ENCODE measurements around the gene IER3.

IER3 gene, protein sequence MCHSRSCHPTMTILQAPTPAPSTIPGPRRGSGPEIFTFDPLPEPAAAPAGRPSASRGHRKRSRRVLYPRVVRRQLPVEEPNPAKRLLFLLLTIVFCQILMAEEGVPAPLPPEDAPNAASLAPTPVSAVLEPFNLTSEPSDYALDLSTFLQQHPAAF
- 29.1 reads per million, percentile 55 among the genes with 10 or more reads in this experiment for total RNA-seq

DNA sequence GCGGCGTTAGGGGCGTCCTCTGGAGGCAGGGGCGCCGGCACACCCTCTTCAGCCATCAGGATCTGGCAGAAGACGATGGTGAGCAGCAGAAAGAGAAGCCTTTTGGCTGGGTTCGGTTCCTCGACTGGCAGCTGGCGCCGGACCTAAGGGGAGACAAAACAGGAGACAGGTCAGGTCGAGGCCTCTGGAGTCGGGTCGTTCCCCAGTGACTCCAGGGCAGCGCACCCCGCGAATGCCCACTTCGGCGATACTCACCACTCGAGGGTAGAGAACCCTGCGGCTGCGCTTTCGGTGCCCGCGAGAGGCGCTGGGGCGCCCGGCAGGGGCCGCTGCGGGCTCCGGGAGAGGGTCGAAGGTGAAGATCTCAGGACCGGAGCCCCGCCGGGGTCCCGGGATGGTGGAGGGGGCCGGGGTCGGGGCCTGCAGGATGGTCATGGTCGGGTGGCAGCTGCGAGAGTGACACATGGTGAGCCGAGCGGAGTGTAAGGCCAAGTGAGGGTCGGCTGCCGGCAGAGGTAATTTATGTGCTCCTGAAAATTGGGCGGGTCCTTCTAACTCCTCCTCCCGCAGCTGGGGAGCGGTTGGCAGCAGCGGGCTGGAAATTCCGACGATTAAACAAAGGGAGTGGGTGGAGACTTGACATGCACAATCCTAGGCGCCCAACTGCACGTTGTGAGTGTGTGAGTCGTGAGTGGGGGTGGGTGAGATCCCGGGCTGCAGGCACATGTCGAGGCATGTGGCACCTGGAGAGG is at the start of gene IER3:
IER3 (minus strand) TSS at position 494 of the 752 bp plus-strand sequence; CDS start at position 465, 29 bp downstream.
- peak; percentile 54 for DNase-seq

DNA sequence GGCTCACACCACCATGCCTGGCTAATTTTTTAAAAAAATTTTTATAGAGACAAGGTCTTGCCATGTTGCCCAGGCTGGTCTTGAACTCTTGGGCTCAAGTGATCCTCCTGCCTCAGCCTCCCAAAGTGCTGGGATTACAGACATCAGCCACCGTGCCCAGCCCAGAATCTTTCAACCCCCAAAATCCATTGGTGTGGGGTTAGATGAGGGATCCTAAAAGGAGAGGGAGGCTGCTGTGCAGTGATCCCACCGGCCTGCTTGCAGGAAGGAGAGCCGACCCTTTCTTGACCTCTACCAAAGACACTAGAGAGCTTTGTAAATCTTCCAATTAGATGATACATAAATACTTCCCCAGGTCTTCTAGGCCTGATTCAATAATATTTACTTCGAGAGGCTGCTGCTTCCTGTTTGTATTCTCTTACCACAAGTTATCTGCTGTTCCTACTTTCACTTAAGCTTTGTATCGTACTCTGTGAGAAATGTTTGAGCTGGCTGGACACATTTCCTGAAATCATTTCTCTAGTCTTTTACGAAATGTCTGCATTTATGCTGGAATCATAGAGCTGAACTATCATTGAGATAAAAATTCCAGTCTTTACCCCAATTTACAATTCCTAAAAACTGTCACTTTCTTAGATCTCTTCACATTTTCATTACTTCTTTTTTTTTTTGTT is 49.3 kb upstream of the IER3 start:
- no peak for DNase-seq

DNA sequence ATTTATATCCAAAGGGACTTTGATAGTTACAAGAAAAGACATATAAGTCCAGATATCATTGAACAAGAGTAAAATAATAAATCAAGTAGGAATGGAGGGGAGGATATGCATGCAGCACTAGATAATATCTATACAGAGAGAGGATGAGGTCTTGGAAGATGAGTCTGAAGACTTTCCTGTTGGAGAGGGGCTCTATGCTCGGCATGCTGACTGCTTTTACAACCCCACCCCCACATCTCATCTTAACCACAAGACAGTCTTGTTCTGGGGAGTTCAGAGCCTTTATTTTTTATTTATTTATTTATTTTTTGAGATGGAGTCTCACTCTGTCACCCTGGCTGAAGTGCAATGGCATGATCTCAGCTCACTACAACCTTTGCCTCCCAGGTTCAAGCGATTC is 48.4 kb upstream of the IER3 start:
- no peak for DNase-seq

DNA sequence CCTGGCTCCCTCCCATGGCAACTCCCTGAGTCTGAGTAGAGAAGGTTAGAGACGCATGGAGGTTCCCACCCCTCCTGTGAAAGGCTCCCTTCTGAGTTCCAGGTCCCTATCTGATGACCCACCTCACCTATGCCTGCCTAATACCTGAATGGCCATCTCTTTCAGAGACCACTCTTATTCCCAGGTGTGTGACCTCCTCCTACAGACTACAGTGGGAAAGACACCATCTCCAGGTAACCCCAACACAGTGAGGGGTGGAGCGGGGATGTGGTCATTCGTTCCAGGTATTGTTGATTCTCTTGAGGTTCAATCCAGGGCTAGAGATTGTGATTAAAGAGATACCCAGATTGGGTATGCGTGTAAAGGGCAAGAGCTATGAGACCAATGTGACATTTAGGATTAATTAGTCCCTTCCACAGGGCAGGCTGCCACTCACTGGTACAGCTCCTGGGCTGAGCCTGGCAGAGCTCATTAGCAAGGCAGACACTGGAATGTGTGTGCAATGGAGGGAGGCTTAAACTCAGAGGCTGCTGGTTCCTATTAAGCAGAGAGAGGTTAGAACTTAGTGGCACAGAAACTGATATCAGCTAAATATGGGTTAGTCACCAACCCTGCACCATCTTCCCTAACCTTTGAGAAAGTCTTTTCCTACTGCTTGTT is 46.5 kb upstream of the IER3 start:
- DNase-seq = no peak

DNA sequence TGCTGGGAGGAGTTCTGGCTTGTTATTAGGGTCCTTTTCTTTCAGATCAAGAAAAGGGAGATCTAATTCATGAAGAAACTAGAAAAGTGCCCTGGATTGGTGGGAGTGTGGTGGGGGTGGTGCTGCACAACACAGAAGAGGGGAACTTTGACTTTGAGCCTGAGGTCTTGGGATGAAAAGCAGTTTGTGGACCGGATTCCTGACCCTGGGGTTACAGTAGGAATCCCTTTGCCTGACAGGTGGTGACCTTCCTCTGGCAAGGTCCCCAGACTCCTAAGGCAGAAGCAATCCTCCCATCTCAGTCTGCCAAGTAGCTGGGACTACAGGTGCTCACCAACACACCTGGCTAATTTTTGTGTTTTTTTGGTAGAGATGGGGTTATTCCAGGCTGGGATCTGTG is 45.3 kb upstream of the IER3 start:
- no peak for DNase-seq

DNA sequence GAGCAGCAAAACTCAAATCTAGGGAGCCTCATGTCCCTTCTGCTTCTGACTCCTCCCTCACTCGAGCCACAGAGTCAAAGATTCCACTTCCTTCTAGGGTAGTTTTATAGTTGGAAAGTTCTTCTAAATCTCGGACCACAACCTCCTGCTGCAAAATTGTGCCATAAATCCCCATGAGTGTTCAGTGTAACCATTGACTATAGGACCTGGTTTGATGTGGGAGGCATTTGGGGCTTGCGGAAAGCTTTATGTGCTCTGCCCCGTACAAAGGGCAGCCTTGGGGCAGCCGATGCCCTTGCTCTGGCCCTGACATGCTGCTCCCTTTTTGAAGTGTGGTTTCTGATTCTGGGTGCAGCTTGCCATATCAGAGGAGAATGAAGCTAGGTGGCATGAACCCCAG is 43.6 kb upstream of the IER3 start:
- DNase-seq = no peak

DNA sequence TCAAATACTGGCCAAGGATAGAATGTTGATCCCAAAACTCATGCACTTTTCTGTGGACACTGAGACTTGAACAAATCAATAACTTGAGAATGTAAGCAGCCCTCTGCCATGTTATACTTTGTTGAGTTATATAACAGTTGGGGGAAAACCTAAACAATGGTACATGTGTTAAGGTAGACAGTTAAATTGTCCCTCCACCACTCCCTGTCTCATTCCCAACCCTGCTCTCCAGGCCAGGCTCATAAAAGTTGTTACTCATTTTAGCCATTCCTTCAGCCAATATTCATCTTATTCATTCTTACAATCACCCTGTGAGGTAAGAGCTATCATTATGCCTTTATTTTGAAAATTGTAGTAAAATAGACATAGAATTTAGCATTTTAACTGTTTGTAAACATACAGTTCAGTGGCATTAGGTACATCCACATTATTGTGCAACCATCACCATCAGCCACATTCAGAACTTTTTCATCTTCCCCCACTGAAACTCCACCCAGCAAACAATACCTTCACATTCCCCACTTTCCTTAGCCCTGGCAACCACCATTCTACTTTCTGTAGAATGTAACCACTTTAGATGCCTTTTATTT is 38.2 kb upstream of the IER3 start:
- DNase-seq = no peak

DNA sequence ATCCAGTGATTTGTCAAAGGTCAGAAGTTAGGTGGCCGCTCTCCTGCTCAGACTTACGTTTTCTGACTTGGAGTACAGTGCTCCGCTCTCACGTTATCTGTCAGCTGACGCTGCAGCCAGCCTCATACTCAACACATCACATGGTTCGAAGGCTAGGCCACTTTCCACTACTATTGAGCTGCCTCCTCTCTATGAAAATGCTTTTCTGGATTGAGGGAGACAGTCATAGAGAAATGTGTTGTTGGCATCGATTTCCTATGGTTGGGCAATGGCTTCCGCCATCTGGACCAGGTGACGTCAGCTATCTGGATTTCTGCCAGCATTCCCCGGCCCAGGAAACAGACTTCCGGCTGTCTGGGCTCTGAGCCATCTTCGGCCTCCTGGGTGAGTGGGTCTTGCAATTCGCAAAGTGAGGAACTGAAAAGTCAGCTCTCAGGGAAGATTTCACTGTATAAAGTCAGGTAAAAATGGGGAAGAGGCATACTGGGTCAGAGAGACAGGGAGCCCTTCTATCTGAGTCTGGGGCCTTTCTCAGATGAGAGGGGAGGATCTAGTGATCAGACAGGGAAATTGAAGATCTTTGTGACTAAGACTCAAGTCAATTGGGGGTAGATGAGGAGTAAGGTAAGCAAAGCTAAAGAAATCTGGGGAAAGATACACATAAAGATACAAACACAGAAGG is 37.5 kb upstream of the IER3 start:
- no peak for DNase-seq

DNA sequence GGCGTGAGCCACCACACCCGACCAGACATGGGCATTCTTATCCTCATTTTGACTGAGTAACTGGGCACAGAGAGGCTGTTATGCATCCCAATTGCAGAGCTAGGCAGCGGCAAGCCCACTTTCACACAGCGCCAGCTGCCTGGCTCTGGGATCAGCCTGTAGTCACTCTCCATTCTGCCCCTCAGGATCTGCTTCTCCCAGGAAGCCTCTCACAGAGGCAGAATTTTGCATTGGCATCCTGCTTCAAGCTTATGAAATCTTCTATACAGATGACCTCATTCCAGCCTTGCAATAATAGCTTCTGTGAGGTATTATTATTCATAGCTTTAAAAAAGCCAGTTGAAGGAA is 37.0 kb upstream of the IER3 start:
- no peak for DNase-seq

DNA sequence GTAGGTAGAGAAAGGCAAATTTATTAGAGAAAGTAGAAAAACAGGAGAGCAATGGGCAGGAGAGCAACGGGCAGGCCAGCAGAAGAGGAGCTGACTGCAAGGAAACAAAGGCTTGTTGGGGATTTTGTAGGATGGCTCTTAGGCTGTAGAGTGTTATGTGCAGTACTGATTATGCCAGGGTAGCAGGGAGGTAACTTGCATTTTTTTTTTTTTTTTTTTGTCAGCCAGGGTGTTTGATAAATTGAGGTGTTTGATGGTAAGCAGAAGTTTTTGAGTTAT is 36.2 kb upstream of the IER3 start:
- DNase-seq = no peak

DNA sequence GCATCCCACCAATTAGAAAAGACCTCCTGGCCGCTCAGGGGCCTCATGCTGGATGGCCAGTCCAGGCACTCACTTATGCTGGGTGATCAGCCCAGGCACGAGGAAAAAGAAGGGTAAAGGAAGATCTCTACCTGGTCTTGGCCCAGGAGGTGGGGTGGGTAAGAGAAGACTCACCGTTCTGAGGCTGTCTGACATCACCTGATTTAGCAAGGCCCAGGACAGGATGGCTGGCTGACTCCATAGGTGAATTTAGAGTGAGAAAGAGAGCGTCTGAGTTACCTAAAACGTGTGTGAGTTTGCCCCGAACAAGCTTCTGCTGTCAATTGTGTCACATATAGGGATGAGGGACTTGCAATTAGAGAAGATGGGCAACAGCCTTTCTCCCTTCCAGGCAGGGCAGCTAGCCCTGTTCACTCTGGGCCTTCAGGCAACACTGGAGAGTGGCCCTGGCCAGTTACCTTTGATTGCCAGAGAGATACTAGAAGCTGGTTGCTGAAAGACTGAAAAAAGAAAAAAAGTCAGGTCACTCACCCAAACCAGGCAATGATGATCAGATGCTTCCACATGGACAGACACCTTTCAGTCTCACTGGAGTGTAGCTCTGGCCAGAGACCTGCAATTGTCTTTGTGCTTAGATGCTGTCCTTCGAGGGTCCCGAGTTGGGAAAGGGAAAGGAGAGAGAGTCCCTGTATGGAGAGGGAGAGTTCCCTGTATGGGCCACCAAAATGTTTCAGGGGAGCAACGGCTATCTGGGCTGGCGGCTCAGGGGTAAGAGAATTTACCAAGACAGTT is 35.7 kb upstream of the IER3 start:
- no peak for DNase-seq

DNA sequence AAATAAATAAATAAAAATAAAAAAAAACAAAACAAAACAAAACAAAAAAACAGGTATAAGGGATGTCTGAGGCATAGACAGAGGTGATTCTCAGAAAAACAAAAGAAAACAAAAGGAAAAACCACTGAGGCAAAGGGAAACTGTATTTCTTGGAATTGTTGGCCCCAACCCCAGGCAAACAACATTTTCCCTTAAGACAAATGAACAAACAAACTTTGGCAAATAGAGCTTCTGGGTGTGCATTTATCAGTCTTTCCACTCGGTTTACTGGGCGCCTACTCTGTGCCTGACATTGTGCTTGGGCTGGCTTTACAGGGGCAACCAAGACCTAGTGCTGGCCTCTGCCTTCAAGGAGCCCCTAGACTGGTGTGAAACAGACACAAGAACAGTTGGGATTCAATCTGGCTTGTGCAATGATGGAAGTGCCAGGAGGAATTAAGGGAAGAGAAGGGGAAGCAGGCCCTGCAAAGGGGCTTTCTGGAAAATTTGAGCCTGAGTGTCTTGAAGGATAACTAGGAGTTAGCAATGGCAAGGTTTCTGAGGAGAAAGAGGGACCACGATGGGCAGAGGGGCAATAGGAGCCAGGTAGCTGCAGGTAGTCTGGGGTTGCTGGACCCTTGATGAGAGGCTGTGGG is 33.8 kb upstream of the IER3 start:
- no peak for DNase-seq

DNA sequence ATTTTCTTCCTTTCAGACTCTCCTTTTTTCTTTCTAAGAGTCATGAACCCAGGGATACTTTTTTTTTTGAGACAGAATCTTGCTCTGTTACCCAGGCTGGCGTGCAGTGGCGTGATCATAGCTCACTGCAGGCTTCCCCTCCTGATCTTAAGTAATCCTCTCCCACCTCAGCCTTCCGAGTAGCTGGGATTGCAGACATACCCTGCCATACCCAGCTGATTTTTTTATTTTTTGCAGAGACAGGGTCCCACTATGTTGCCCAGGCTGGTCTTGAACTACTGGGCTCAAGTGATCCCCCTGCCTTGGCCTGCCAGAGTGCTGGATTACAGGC is 32.8 kb upstream of the IER3 start:
- DNase-seq = no peak

DNA sequence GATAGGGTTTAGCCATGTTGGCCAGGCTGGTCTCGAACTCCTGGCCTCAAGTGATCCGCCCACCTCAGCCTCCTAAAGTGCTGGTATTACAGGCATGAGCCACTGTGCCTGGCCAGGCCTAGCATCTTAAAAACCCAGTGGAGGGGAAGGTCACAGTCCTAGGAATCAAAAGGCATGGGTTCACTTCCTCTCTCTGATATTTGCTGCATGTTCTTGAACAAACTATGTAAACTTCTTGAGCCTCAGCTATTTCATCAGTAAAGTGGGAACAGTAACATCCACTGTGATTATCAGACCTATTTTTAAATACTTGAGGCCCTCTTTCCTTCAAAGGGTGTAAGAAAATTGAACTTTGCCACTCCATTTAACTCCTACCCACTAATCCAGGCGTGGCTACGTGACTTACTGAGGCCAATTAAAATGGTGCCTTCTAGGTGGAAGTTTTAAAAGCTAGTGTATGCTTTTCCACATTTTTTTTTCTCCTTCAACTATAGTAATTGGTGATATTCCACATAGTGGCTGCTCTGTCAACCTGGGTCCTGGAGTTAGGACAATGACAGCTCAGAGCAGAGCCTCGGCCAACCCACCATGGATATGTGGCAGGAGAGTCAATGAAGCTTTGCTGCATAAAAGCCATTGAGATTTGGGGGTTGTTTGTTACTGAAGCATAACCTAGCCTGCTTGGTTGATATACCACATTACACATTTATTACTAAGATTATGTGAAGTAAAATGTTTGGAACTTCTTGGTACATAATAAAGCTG is 32.2 kb upstream of the IER3 start:
- DNase-seq = no peak

DNA sequence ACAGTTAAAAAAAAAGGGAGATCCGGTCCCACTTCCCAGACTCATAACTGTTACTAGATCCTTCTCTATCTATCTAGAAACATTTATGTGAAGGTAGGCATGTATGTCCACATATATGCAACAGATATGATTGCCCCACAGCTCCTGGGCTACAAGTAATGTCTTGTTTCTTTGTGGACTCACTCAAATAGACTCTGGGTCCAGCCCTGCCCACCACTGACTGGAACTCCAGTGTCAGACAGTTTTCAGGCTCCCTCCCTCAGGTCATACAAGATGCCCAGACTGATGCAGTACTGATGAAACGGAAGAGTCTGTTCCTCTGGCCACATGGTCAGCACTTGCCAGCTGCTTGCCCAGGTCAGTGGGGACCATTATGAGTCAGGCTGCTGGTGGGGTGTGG is 30.8 kb upstream of the IER3 start:
- no peak for DNase-seq

DNA sequence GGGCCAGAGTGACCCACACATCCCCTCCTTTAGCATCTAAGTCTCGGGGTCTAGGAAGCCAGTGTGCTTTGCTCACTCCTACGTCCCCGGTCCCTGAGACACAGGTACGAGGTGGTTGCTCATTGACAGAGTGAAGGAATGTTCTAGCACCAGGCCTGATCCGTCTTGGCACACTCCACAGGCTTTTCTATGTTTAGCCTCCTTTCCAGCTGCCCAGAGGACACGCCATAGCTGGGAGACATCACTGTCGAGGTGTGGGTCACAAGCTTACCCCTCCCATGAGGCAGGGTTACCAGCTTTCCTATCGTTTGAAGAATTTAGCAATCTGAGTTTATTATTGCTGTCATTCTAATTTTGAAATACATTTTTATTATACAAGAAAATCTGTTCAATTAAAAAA is 30.4 kb upstream of the IER3 start:
- DNase-seq = no peak

DNA sequence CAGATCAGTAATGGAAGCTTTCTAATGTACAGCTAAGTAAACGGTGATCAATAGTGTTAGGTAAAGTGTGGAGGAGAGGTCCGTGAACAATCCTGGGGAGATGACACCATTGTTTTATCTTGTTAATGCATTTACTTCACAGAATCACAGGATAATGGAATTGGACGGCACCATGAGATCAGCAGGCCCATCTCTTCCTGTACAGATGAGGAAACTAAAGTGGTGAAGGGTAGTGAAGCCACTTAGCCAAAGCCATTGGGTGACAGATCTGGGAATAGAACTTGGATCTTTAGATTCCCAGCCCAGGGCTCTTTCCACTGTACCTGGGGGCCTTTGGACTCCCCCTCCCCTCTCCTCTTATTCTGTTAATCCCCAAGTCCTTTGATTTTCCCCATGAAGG is 26.2 kb upstream of the IER3 start:
- DNase-seq = no peak

DNA sequence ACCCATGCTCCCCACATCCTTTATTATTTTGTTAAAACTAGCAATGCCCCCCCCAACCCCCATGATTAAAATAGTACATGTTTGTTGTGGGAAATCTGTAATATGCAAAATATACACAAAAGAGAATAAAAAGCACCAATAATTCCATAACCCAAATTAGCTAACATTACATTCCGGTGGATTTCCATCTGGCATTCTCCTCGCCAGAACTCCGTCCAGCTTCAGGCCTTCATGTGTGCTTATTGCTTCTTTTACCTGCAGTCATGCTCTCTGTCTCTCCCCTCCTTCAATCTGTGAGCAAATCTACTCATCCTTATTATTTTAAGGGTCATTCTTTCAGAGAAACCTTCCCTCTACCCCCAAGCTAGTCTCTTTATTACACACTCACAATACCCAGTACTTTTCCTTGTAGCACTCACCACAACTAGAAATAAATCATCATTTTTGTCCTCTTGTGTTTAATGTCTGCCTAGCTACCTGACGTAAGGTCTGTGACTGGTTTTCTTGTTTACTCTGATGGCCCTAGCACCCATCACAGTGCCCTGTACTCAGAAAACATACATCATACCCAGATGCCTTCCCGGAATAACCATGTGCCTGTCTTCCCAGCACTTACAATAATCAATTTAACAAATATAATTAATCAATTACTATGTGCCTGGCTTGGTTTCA is 25.6 kb upstream of the IER3 start:
- DNase-seq = no peak

DNA sequence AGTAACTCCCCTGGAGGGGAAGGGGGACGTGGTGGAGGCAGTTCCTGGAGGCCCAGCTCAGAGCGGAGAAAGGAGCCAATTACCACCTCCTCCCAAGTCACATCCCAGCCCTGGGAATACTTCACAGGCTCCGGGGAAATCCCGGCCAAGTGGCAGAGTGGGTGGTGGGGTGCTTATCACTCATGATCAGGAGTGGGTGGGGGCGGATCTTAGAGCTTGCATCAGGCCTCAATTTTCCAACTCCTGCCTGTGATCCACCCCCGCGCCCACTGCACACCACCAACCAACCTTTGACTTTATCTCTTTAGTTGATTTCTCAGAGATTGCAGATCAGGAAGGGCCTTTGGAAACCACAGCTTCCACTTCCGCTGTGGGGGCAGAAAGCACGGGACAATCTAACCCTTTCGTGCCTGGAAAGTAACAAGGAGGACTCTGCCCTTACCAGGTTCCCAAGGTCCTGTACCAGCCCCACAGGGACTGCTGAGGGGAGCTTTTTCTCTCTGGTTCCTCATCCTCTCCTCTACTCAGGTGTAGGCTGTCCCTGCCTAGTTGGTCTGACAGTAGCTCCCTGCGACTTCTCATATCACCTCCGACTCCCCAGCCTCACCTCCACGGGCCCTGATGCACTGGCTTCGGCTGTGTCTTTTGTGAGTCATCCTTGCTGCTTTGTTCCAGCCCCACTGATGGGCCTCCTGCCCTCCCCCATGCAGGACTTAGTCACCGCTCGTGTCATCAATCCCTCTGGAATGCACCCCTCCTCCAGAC is 24.9 kb upstream of the IER3 start:
- DNase-seq = peak; percentile 40

DNA sequence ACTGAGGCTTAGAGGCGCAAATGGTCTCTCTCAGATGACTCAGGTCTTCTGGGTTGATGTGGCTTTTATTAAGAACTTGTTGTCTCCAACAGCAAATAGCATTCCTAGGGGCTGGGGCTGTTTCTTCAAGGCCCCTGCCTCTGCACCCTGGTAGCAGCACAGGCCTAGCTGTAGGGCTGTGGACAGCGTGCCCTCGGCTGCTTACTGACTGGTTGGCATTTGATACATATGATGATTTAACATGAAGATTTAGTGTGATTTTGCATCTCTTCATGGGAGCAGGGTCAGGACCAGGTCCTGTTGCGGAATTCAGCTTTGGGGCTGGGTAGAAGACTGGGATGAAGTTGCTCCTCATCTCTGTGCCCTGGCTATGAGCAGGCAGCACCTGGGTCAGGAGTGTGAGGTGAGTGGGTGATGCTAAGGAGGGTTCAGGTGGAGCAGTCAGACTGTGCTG is 24.3 kb upstream of the IER3 start:
- DNase-seq = no peak
